ENCODE data around the gene RNF187.

- TF ChIP-seq PRPF4 (IDR thresholded peaks at IDR 0.05; ENCODE audit: low read depth, low read length, poor library complexity, severe bottlenecking) = no peak
- no peak for TF ChIP-seq NR0B2 (CRISPR knock-in tag; IDR thresholded peaks at IDR 0.05)
- no peak for TF ChIP-seq ZNF224 (CRISPR knock-in tag; IDR thresholded peaks at IDR 0.05)
- TF ChIP-seq POLR2AphosphoS2 (IDR thresholded peaks at IDR 0.05; ENCODE audit: low read depth, low read length) = no peak
- TF ChIP-seq MXI1 (IDR thresholded peaks at IDR 0.05; ENCODE audit: borderline replicate concordance, low read depth, low read length) = no peak
- TF ChIP-seq CTCF (CRISPR knock-in tag; IDR thresholded peaks at IDR 0.05) = no peak
- no peak for TF ChIP-seq NFATC3 (CRISPR knock-in tag; IDR thresholded peaks at IDR 0.05)
- TF ChIP-seq PHF20 (CRISPR knock-in tag; IDR thresholded peaks at IDR 0.05) = no peak
- TF ChIP-seq SPEN (CRISPR knock-in tag; IDR thresholded peaks at IDR 0.05; ENCODE audit: low read depth) = no peak
- TF ChIP-seq ZNF780A (CRISPR knock-in tag; IDR thresholded peaks at IDR 0.05) = no peak
- TF ChIP-seq ZNF530 (CRISPR knock-in tag; IDR thresholded peaks at IDR 0.05; ENCODE audit: low read depth) = no peak
- no peak for TF ChIP-seq ZFP37 (CRISPR knock-in tag; IDR thresholded peaks at IDR 0.05; ENCODE audit: borderline replicate concordance)
Observed at GRCh38 chr1:228487336-228488124, at the start of gene RNF187.
